ENCODE results near the gene HPS4.

Gene HPS4

GRCh38 chr22:26476705-26477340, 6.8 kb downstream of the HPS4 start:
- peaks cover 0 to 30% (median 26%) of the 10 kb centered on the region in 5 donors for H3K4me1 ChIP-seq (ENCODE audit: control insufficient read depth in 5 of 5, insufficient read depth in 5 of 5, low read length in 5 of 5)
- H3K27ac ChIP-seq (ENCODE audit: low read depth, low read length) = no peak overlapping the region
- no peaks in the 10 kb centered on the region for H3K9me3 ChIP-seq (ENCODE audit: control insufficient read depth in 5 of 5, low read length in 5 of 5)
- peaks cover 40 to 67% (median 46%) of the 10 kb centered on the region in 5 donors for H3K36me3 ChIP-seq (ENCODE audit: control insufficient read depth in 5 of 5, insufficient read depth in 5 of 5, low read length in 5 of 5)
- no peak overlapping the region for H3K9ac ChIP-seq (ENCODE audit: low read length in 5 of 5)
- H3K4me3 ChIP-seq (ENCODE audit: low read depth in 1 of 5, low read length in 5 of 5) = no peak overlapping the region
- H3K27me3 ChIP-seq (ENCODE audit: control insufficient read depth in 5 of 5, insufficient read depth in 4 of 5, low read length in 5 of 5) = no peaks in the 10 kb centered on the region

DNA sequence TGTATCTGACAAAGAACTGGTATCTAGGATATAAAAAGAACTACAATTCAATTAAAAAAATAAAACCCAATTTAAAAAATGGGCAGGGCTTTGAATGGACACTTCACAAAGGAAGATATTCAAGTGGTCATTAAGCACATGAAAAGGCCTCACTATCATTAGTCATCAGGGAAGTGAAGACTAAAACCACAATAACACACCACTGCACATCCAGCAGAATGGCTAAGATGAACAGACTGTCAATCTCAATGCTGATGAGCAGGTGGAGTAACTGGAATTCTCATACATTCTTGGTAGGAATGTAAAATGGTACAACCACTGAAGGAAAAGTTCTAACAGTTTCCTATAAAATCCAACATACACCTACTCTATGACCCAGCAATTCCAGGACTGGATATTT, 8.9 kb downstream of the HPS4 start:
- peaks cover 46 to 80% (median 64%) of the 10 kb centered on the region in 5 donors for H3K36me3 ChIP-seq (ENCODE audit: control insufficient read depth in 5 of 5, insufficient read depth in 5 of 5, low read length in 5 of 5)
- H3K27me3 ChIP-seq (ENCODE audit: control insufficient read depth in 5 of 5, insufficient read depth in 4 of 5, low read length in 5 of 5) = no peaks in the 10 kb centered on the region
- no peak overlapping the region for H3K27ac ChIP-seq (ENCODE audit: low read depth, low read length)
- H3K9me3 ChIP-seq (ENCODE audit: control insufficient read depth in 5 of 5, low read length in 5 of 5) = no peaks in the 10 kb centered on the region
- peaks cover 0 to 8% (median 8%) of the 10 kb centered on the region in 5 donors for H3K4me1 ChIP-seq (ENCODE audit: control insufficient read depth in 5 of 5, insufficient read depth in 5 of 5, low read length in 5 of 5)
- no peak overlapping the region for H3K9ac ChIP-seq (ENCODE audit: low read length in 5 of 5)
- no peak overlapping the region for H3K4me3 ChIP-seq (ENCODE audit: low read depth in 1 of 5, low read length in 5 of 5)

DNA sequence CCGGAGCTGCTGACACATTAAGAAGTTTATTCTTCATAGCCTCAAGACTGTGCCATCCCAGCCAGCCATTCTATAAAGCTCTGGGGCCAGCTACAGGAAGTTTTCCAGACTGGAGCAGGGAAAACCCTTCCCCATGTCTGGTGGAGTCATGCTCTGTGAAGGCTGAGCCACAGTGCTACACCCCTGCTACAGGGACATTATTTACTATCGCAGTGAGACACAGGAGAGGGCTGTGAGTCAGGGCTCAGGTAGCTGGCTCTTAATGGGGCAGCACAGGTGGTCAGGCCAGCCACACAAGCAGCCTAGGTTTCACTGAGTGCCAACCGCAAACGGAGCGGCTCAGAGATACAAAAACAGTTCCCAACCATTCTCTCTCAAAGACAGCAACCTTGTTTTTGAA, 12.1 kb downstream of the HPS4 start:
- peaks cover 48 to 91% (median 75%) of the 10 kb centered on the region in 5 donors for H3K36me3 ChIP-seq (ENCODE audit: control insufficient read depth in 5 of 5, insufficient read depth in 5 of 5, low read length in 5 of 5)
- no peaks in the 10 kb centered on the region for H3K4me1 ChIP-seq (ENCODE audit: control insufficient read depth in 5 of 5, insufficient read depth in 5 of 5, low read length in 5 of 5)
- no peak overlapping the region for H3K27ac ChIP-seq (ENCODE audit: low read depth, low read length)
- no peaks in the 10 kb centered on the region for H3K9me3 ChIP-seq (ENCODE audit: control insufficient read depth in 5 of 5, low read length in 5 of 5)
- no peak overlapping the region for H3K9ac ChIP-seq (ENCODE audit: low read length in 5 of 5)
- no peak overlapping the region for H3K4me3 ChIP-seq (ENCODE audit: low read depth in 1 of 5, low read length in 5 of 5)
- H3K27me3 ChIP-seq (ENCODE audit: control insufficient read depth in 5 of 5, insufficient read depth in 4 of 5, low read length in 5 of 5) = no peaks in the 10 kb centered on the region

- Histone ChIP-seq H3K9ac (ENCODE audit: low read length in 5 of 5) (no peak overlapping the region), H3K27ac (ENCODE audit: low read depth, low read length) (no peak overlapping the region), H3K4me3 (ENCODE audit: low read depth in 1 of 5, low read length in 5 of 5) (no peak overlapping the region), H3K4me1 (ENCODE audit: control insufficient read depth in 5 of 5, insufficient read depth in 5 of 5, low read length in 5 of 5) (no peaks in the 10 kb centered on the region), H3K27me3 (ENCODE audit: control insufficient read depth in 5 of 5, insufficient read depth in 4 of 5, low read length in 5 of 5) (no peaks in the 10 kb centered on the region), H3K9me3 (ENCODE audit: control insufficient read depth in 5 of 5, low read length in 5 of 5) (no peaks in the 10 kb centered on the region), H3K36me3 (ENCODE audit: control insufficient read depth in 5 of 5, insufficient read depth in 5 of 5, low read length in 5 of 5) (peaks cover 48 to 91% (median 76%) of the 10 kb centered on the region in 5 donors)
Observed at GRCh38 chr22:26470807-26471206, 12.8 kb downstream of the HPS4 start.

DNA sequence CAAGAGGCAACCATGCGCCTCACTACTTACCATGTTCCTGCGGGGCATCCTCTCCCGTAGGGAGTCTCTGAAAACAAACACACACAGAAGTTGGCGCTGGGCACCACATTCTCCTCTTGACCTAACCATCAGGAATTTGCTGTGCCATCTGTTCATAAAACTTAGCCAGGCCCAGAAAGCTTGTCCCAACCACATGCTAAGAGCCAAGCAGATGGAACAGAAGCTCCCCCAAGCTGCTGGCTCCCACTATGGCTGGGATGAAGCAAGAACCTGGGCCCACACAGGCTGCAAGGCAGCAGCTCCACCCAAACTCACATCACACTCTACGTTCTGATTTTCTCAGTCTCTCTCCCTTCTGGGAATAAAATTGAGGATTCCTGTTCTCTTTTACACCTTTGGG, 17.4 kb downstream of the HPS4 start:
- Histone ChIP-seq H3K27me3 (ENCODE audit: control insufficient read depth in 5 of 5, insufficient read depth in 4 of 5, low read length in 5 of 5) (no peaks in the 10 kb centered on the region), H3K9ac (ENCODE audit: low read length in 5 of 5) (no peak overlapping the region), H3K4me1 (ENCODE audit: control insufficient read depth in 5 of 5, insufficient read depth in 5 of 5, low read length in 5 of 5) (peaks cover 4 to 9% (median 6%) of the 10 kb centered on the region in 5 donors), H3K27ac (ENCODE audit: low read depth, low read length) (no peak overlapping the region), H3K9me3 (ENCODE audit: control insufficient read depth in 5 of 5, low read length in 5 of 5) (no peaks in the 10 kb centered on the region), H3K4me3 (ENCODE audit: low read depth in 1 of 5, low read length in 5 of 5) (no peak overlapping the region), H3K36me3 (ENCODE audit: control insufficient read depth in 5 of 5, insufficient read depth in 5 of 5, low read length in 5 of 5) (peaks cover 33 to 93% (median 85%) of the 10 kb centered on the region in 5 donors)

GRCh38 chr22:26464312-26464711, 19.3 kb downstream of the HPS4 start:
- Histone ChIP-seq H3K4me1 (ENCODE audit: control insufficient read depth in 5 of 5, insufficient read depth in 5 of 5, low read length in 5 of 5) (peaks cover 4 to 12% (median 6%) of the 10 kb centered on the region in 5 donors), H3K27me3 (ENCODE audit: control insufficient read depth in 5 of 5, insufficient read depth in 4 of 5, low read length in 5 of 5) (no peaks in the 10 kb centered on the region), H3K36me3 (ENCODE audit: control insufficient read depth in 5 of 5, insufficient read depth in 5 of 5, low read length in 5 of 5) (peaks cover 32 to 87% (median 74%) of the 10 kb centered on the region in 5 donors), H3K4me3 (ENCODE audit: low read depth in 1 of 5, low read length in 5 of 5) (no peak overlapping the region), H3K9ac (ENCODE audit: low read length in 5 of 5) (peak overlapping the region in 1 of 5 donors; percentile 16), H3K9me3 (ENCODE audit: control insufficient read depth in 5 of 5, low read length in 5 of 5) (no peaks in the 10 kb centered on the region), H3K27ac (ENCODE audit: low read depth, low read length) (no peak overlapping the region)

DNA sequence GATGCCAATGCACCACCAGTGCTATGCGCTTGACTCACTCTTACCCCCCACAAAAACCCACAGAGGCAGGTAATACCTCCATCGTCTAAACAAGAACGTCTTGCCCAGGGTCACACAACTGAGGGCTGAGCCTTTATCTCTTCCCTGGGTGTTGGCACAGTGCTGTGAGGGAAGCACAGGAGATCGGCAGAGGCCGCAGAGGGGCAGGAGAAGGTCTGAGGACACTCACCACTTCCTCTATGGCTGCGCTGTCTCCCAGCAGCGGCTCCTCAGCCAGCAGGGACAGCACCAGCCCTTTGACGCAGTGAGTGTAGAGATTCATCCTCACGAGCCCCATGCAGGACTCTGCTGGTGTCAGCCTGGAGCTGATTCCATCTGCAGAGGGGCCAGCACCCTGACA, 19.9 kb downstream of the HPS4 start:
- H3K4me3 ChIP-seq (ENCODE audit: low read depth in 1 of 5, low read length in 5 of 5) = no peak overlapping the region
- peaks cover 4 to 12% (median 6%) of the 10 kb centered on the region in 5 donors for H3K4me1 ChIP-seq (ENCODE audit: control insufficient read depth in 5 of 5, insufficient read depth in 5 of 5, low read length in 5 of 5)
- peaks cover 28 to 86% (median 69%) of the 10 kb centered on the region in 5 donors for H3K36me3 ChIP-seq (ENCODE audit: control insufficient read depth in 5 of 5, insufficient read depth in 5 of 5, low read length in 5 of 5)
- H3K9ac ChIP-seq (ENCODE audit: low read length in 5 of 5) = no peak overlapping the region
- no peak overlapping the region for H3K27ac ChIP-seq (ENCODE audit: low read depth, low read length)
- H3K27me3 ChIP-seq (ENCODE audit: control insufficient read depth in 5 of 5, insufficient read depth in 4 of 5, low read length in 5 of 5) = no peaks in the 10 kb centered on the region
- H3K9me3 ChIP-seq (ENCODE audit: control insufficient read depth in 5 of 5, low read length in 5 of 5) = no peaks in the 10 kb centered on the region

DNA sequence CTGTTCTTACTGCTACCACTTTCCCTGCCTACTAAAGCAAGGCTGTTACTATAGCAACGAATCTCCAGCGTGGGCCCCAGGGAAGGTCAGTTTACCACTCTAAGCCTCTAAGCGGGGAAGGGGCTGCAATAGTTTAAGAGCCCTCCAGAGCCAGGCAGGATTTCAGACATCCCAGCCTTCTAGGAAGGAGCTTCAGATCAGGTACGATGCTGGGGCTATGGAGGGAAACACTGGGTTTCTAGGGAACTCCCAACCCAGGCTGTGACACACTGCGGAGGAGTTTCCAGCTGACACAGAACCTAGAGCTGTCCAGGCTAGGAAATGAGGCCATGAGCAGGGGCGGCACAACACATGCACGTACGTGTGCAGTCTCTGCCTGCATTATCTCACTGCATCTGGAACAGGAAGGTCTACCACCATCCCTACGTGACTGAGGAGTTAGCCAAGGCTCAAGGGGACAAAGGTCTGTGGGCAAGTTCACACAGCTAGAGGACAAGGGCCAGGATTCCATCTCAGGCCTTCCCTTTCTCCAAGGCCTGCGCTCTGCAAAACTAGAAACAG, 20.4 kb downstream of the HPS4 start:
- no peak overlapping the region for H3K4me3 ChIP-seq (ENCODE audit: low read depth in 1 of 5, low read length in 5 of 5)
- H3K9ac ChIP-seq (ENCODE audit: low read length in 5 of 5) = peak overlapping the region in 1 of 5 donors; percentile 7
- no peaks in the 10 kb centered on the region for H3K27me3 ChIP-seq (ENCODE audit: control insufficient read depth in 5 of 5, insufficient read depth in 4 of 5, low read length in 5 of 5)
- H3K27ac ChIP-seq (ENCODE audit: low read depth, low read length) = no peak overlapping the region
- peaks cover 4 to 12% (median 6%) of the 10 kb centered on the region in 5 donors for H3K4me1 ChIP-seq (ENCODE audit: control insufficient read depth in 5 of 5, insufficient read depth in 5 of 5, low read length in 5 of 5)
- H3K9me3 ChIP-seq (ENCODE audit: control insufficient read depth in 5 of 5, low read length in 5 of 5) = no peaks in the 10 kb centered on the region
- peaks cover 26 to 85% (median 68%) of the 10 kb centered on the region in 5 donors for H3K36me3 ChIP-seq (ENCODE audit: control insufficient read depth in 5 of 5, insufficient read depth in 5 of 5, low read length in 5 of 5)

DNA sequence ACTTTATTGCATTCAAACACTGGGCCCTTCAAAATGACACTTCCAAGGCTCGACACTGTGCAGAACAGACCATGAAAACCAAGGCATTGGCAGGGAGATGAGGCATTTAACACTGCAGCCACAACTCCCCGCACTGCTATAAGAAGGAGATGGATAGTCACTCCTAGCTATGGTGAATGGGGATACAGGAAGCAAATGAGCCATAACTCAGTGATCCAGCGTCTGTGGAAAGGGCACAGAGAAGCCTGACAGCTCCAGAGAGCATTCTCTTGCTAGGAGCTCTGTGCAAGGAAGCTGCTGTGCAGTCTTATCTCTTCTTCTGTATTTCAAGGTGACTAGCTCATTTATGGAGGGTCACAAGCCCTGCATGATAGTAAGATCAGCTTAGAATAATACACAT, 20.9 kb downstream of the HPS4 start:
- no peak overlapping the region for H3K9ac ChIP-seq (ENCODE audit: low read length in 5 of 5)
- no peaks in the 10 kb centered on the region for H3K27me3 ChIP-seq (ENCODE audit: control insufficient read depth in 5 of 5, insufficient read depth in 4 of 5, low read length in 5 of 5)
- H3K4me1 ChIP-seq (ENCODE audit: control insufficient read depth in 5 of 5, insufficient read depth in 5 of 5, low read length in 5 of 5) = peaks cover 4 to 12% (median 6%) of the 10 kb centered on the region in 5 donors
- H3K4me3 ChIP-seq (ENCODE audit: low read depth in 1 of 5, low read length in 5 of 5) = no peak overlapping the region
- H3K27ac ChIP-seq (ENCODE audit: low read depth, low read length) = no peak overlapping the region
- H3K9me3 ChIP-seq (ENCODE audit: control insufficient read depth in 5 of 5, low read length in 5 of 5) = no peaks in the 10 kb centered on the region
- peaks cover 26 to 86% (median 72%) of the 10 kb centered on the region in 5 donors for H3K36me3 ChIP-seq (ENCODE audit: control insufficient read depth in 5 of 5, insufficient read depth in 5 of 5, low read length in 5 of 5)

- Histone ChIP-seq H3K4me3 (ENCODE audit: low read depth in 1 of 5, low read length in 5 of 5) (no peak overlapping the region), H3K27ac (ENCODE audit: low read depth, low read length) (no peak overlapping the region), H3K9me3 (ENCODE audit: control insufficient read depth in 5 of 5, low read length in 5 of 5) (no peaks in the 10 kb centered on the region), H3K9ac (ENCODE audit: low read length in 5 of 5) (no peak overlapping the region), H3K36me3 (ENCODE audit: control insufficient read depth in 5 of 5, insufficient read depth in 5 of 5, low read length in 5 of 5) (peaks cover 20 to 85% (median 70%) of the 10 kb centered on the region in 5 donors), H3K4me1 (ENCODE audit: control insufficient read depth in 5 of 5, insufficient read depth in 5 of 5, low read length in 5 of 5) (peaks cover 4 to 12% (median 6%) of the 10 kb centered on the region in 5 donors), H3K27me3 (ENCODE audit: control insufficient read depth in 5 of 5, insufficient read depth in 4 of 5, low read length in 5 of 5) (no peaks in the 10 kb centered on the region)
Observed at GRCh38 chr22:26462051-26462450, 21.5 kb downstream of the HPS4 start.
